Dendritic cell treated with granulocyte-macrophage colony-stimulating factor and Interleukin-4, amounts not matched to agents 40 ng/mL and 50 ng/mL, for 4 days (primary cell): ENCODE results near the gene ATXN7L1.
A peak's percentile ranks its signal among the peaks of the same experiment; 100 is the strongest.

Experiments
- H3K27ac Mint-ChIP-seq: one replicate; pipeline ENCODE4 v1.8.0; 2022; ENCODE audit warnings: mild to moderate bottlenecking, mixed read lengths
- H3K27me3 Mint-ChIP-seq: one replicate; pipeline ENCODE4 v1.8.0; 2022; ENCODE audit warnings: mild to moderate bottlenecking, mixed read lengths
- H3K36me3 Mint-ChIP-seq: one replicate; pipeline ENCODE4 v1.8.0; 2022; ENCODE audit warnings: low read depth, mixed read lengths
- H3K4me1 Mint-ChIP-seq: one replicate; pipeline ENCODE4 v1.8.0; 2022; ENCODE audit warnings: low read depth, mixed read lengths
- H3K4me3 Mint-ChIP-seq: one replicate; pipeline ENCODE4 v1.8.0; 2022; ENCODE audit warnings: mild to moderate bottlenecking, moderate library complexity, mixed read lengths
- H3K9me3 Mint-ChIP-seq: one replicate; pipeline ENCODE4 v1.8.0; 2022; ENCODE audit warnings: mixed read lengths
- intact Hi-C: fragments of 100-400 bp; cut with micrococcal nuclease; formaldehyde crosslinking; loops from one replicate; pipeline ENCODE4 v1.15.0; 2022

ATXN7L1 gene

GRCh38 chr7:105693576-105693975, 182.8 kb downstream of the ATXN7L1 start:
- no peaks in the 10 kb centered on the region for H3K27me3 Mint-ChIP-seq
- peak overlapping the region; percentile 16 for H3K27ac Mint-ChIP-seq
- H3K4me3 Mint-ChIP-seq: no peak overlapping the region
- peaks cover 42% of the 10 kb centered on the region for H3K4me1 Mint-ChIP-seq
- intact Hi-C loops: no loop called here
- H3K36me3 Mint-ChIP-seq: peaks cover 9% of the 10 kb centered on the region
- H3K9me3 Mint-ChIP-seq: no peaks in the 10 kb centered on the region

- intact Hi-C loops: loop anchor here (1.0 kb wide), 1 partner anchor 14 kb away; no protein-coding TSS in a partner anchor
- H3K4me3 Mint-ChIP-seq: peak overlapping the region; percentile 87
- H3K27me3 Mint-ChIP-seq: no peaks in the 10 kb centered on the region
- H3K27ac Mint-ChIP-seq: peak overlapping the region; percentile 92
- peaks cover 42% of the 10 kb centered on the region for H3K4me1 Mint-ChIP-seq
- H3K9me3 Mint-ChIP-seq: no peaks in the 10 kb centered on the region
- H3K36me3 Mint-ChIP-seq: peaks cover 9% of the 10 kb centered on the region
These were observed 184.5 kb downstream of the ATXN7L1 start for GRCh38 chr7:105691680-105692564.

GRCh38 chr7:105691082-105691679, 185.2 kb downstream of the ATXN7L1 start:
- peak overlapping the region; percentile 87 for H3K4me3 Mint-ChIP-seq
- peaks cover 42% of the 10 kb centered on the region for H3K4me1 Mint-ChIP-seq
- no peaks in the 10 kb centered on the region for H3K27me3 Mint-ChIP-seq
- peak overlapping the region; percentile 92 for H3K27ac Mint-ChIP-seq
- H3K36me3 Mint-ChIP-seq: peaks cover 9% of the 10 kb centered on the region
- H3K9me3 Mint-ChIP-seq: no peaks in the 10 kb centered on the region
- intact Hi-C loops: loop anchor here (1.0 kb wide), 1 partner anchor 13 kb away; no protein-coding TSS in a partner anchor

- Mint-ChIP-seq H3K27ac (peak overlapping the region; percentile 92), H3K4me1 (peaks cover 42% of the 10 kb centered on the region), H3K9me3 (no peaks in the 10 kb centered on the region), H3K27me3 (no peaks in the 10 kb centered on the region), H3K4me3 (no peak overlapping the region), H3K36me3 (peaks cover 3% of the 10 kb centered on the region)
- intact Hi-C loops: no loop called here
These were observed 186.0 kb downstream of the ATXN7L1 start for GRCh38 chr7:105690325-105690945.

GRCh38 chr7:105689067-105689819, 187.2 kb downstream of the ATXN7L1 start:
- Mint-ChIP-seq H3K4me3 (no peak overlapping the region), H3K27me3 (no peaks in the 10 kb centered on the region), H3K36me3 (no peaks in the 10 kb centered on the region), H3K27ac (peak overlapping the region; percentile 17), H3K9me3 (no peaks in the 10 kb centered on the region), H3K4me1 (peaks cover 42% of the 10 kb centered on the region)
- intact Hi-C loops: no loop called here

GRCh38 chr7:105688617-105689016, 187.8 kb downstream of the ATXN7L1 start:
- H3K4me1 Mint-ChIP-seq: peaks cover 38% of the 10 kb centered on the region

GRCh38 chr7:105685161-105685560, 191.2 kb downstream of the ATXN7L1 start:
- intact Hi-C loops: no loop called here
- Mint-ChIP-seq H3K36me3 (no peaks in the 10 kb centered on the region), H3K27me3 (no peaks in the 10 kb centered on the region), H3K4me3 (no peak overlapping the region), H3K4me1 (peaks cover 37% of the 10 kb centered on the region), H3K27ac (no peak overlapping the region), H3K9me3 (no peaks in the 10 kb centered on the region)

More at GRCh38 chr7:105688617-105689016, 187.8 kb downstream of the ATXN7L1 start:
- Mint-ChIP-seq H3K36me3 (no peaks in the 10 kb centered on the region), H3K27ac (no peak overlapping the region), H3K9me3 (no peaks in the 10 kb centered on the region), H3K4me3 (no peak overlapping the region), H3K27me3 (no peaks in the 10 kb centered on the region)
- intact Hi-C loops: no loop called here

- Mint-ChIP-seq H3K9me3 (no peaks in the 10 kb centered on the region), H3K36me3 (peaks cover 10% of the 10 kb centered on the region), H3K27me3 (no peaks in the 10 kb centered on the region), H3K4me1 (peaks cover 53% of the 10 kb centered on the region), H3K4me3 (no peak overlapping the region), H3K27ac (peak overlapping the region; percentile 43)
- intact Hi-C loops: no loop called here
These were observed 193.9 kb downstream of the ATXN7L1 start for GRCh38 chr7:105682341-105683060.

GRCh38 chr7:105680505-105681187, 195.8 kb downstream of the ATXN7L1 start:
- no peaks in the 10 kb centered on the region for H3K9me3 Mint-ChIP-seq
- H3K36me3 Mint-ChIP-seq: peaks cover 19% of the 10 kb centered on the region
- no peak overlapping the region for H3K27ac Mint-ChIP-seq
- no peak overlapping the region for H3K4me3 Mint-ChIP-seq
- intact Hi-C loops: no loop called here
- no peaks in the 10 kb centered on the region for H3K27me3 Mint-ChIP-seq
- H3K4me1 Mint-ChIP-seq: peaks cover 71% of the 10 kb centered on the region

- no peaks in the 10 kb centered on the region for H3K9me3 Mint-ChIP-seq
- peak overlapping the region; percentile 84 for H3K4me3 Mint-ChIP-seq
- intact Hi-C loops: loop anchor here (1.0 to 10.0 kb wide), 3 partner anchors 12 to 426 kb away; no protein-coding TSS in a partner anchor
- peaks cover 34% of the 10 kb centered on the region for H3K36me3 Mint-ChIP-seq
- H3K27ac Mint-ChIP-seq: peak overlapping the region; percentile 93
- H3K4me1 Mint-ChIP-seq: peaks cover 88% of the 10 kb centered on the region
- H3K27me3 Mint-ChIP-seq: no peaks in the 10 kb centered on the region
These were observed 197.4 kb downstream of the ATXN7L1 start for GRCh38 chr7:105678811-105679495.

GRCh38 chr7:105677817-105678573, 198.4 kb downstream of the ATXN7L1 start:
- peaks cover 44% of the 10 kb centered on the region for H3K36me3 Mint-ChIP-seq
- peaks cover 89% of the 10 kb centered on the region for H3K4me1 Mint-ChIP-seq
- peak overlapping the region; percentile 84 for H3K4me3 Mint-ChIP-seq
- intact Hi-C loops: loop anchor here (1.0 to 10.0 kb wide), 3 partner anchors 13 to 427 kb away; no protein-coding TSS in a partner anchor
- H3K27me3 Mint-ChIP-seq: no peaks in the 10 kb centered on the region
- H3K27ac Mint-ChIP-seq: peak overlapping the region; percentile 93
- H3K9me3 Mint-ChIP-seq: no peaks in the 10 kb centered on the region

GRCh38 chr7:105677410-105677730, 199.0 kb downstream of the ATXN7L1 start:
- H3K9me3 Mint-ChIP-seq: no peaks in the 10 kb centered on the region
- H3K27ac Mint-ChIP-seq: peak overlapping the region; percentile 93
- peak overlapping the region; percentile 84 for H3K4me3 Mint-ChIP-seq
- intact Hi-C loops: loop anchor here (10.0 kb wide), 1 partner anchor 427 kb away; no protein-coding TSS in a partner anchor
- H3K36me3 Mint-ChIP-seq: peaks cover 47% of the 10 kb centered on the region
- H3K27me3 Mint-ChIP-seq: no peaks in the 10 kb centered on the region
- H3K4me1 Mint-ChIP-seq: peaks cover 84% of the 10 kb centered on the region
